ENCODE results near the gene UNC5A. TPM values are rescaled to one million over a fixed set of nuclear protein-coding genes. Genes with fewer than 3 reads are reported as not detected.

Gene UNC5A
- total RNA-seq, 1 donor from 2014 or later, result 0.40 TPM

GRCh38 chr5:176892663-176893062 is 82.3 kb downstream of the UNC5A start:
- no peak for DNase-seq (ENCODE audit: low read depth in 2 of 2)

GRCh38 chr5:176894298-176894697 is 83.9 kb downstream of the UNC5A start:
- no peak for DNase-seq (ENCODE audit: low read depth in 2 of 2)

- no peak for DNase-seq (ENCODE audit: low read depth in 2 of 2)
These were observed 85.5 kb downstream of the UNC5A start for GRCh38 chr5:176895831-176896230.

- DNase-seq (ENCODE audit: low read depth in 2 of 2), result no peak
These were observed 86.9 kb downstream of the UNC5A start for GRCh38 chr5:176897263-176897662.

- DNase-seq (ENCODE audit: low read depth in 2 of 2), result peak in 1 of 2 donors; percentile 22
These were observed 89.0 kb downstream of the UNC5A start, which contains the start of gene HK3 for GRCh38 chr5:176899296-176899891. HK3 (minus strand) TSS chr5:176899346; CDS start chr5:176896159, 3,187 bp downstream.

- no peak for DNase-seq (ENCODE audit: low read depth in 2 of 2)
These were observed 89.8 kb downstream of the UNC5A start for GRCh38 chr5:176899946-176900779.

GRCh38 chr5:176900780-176901204 is 90.4 kb downstream of the UNC5A start:
- DNase-seq (ENCODE audit: low read depth in 2 of 2), result no peak

GRCh38 chr5:176901260-176902101 is 91.1 kb downstream of the UNC5A start:
- no peak for DNase-seq (ENCODE audit: low read depth in 2 of 2)

- DNase-seq (ENCODE audit: low read depth in 2 of 2), result no peak
These were observed 91.9 kb downstream of the UNC5A start for GRCh38 chr5:176902102-176902814.

GRCh38 chr5:176902911-176903664 is 92.7 kb downstream of the UNC5A start:
- DNase-seq (ENCODE audit: low read depth in 2 of 2), result no peak

- no peak for DNase-seq (ENCODE audit: low read depth in 2 of 2)
These were observed 93.9 kb downstream of the UNC5A start for GRCh38 chr5:176904276-176904675.

GRCh38 chr5:176906126-176906525 is 95.8 kb downstream of the UNC5A start:
- DNase-seq (ENCODE audit: low read depth in 2 of 2), result no peak

- no peak for DNase-seq (ENCODE audit: low read depth in 2 of 2)
These were observed 96.4 kb downstream of the UNC5A start for GRCh38 chr5:176906796-176907195.

GRCh38 chr5:176908675-176909368 is 98.5 kb downstream of the UNC5A start:
- no peak for DNase-seq (ENCODE audit: low read depth in 2 of 2)

GRCh38 chr5:176912115-176912514 is 101.8 kb downstream of the UNC5A start:
- DNase-seq (ENCODE audit: low read depth in 2 of 2), result no peak

GRCh38 chr5:176915906-176916305 is 105.5 kb downstream of the UNC5A start:
- DNase-seq (ENCODE audit: low read depth in 2 of 2), result no peak

GRCh38 chr5:176916337-176916736 is 106.0 kb downstream of the UNC5A start:
- DNase-seq (ENCODE audit: low read depth in 2 of 2), result no peak

- no peak for DNase-seq (ENCODE audit: low read depth in 2 of 2)
These were observed 108.3 kb downstream of the UNC5A start for GRCh38 chr5:176918613-176919012.

GRCh38 chr5:176921714-176922113 is 111.4 kb downstream of the UNC5A start:
- DNase-seq (ENCODE audit: low read depth in 2 of 2), result no peak

- no peak for DNase-seq (ENCODE audit: low read depth in 2 of 2)
These were observed 112.5 kb downstream of the UNC5A start for GRCh38 chr5:176922817-176923216.

Measured in lung microvascular endothelial cell (primary cell).